ENCODE results near the gene ASB1.

DNA sequence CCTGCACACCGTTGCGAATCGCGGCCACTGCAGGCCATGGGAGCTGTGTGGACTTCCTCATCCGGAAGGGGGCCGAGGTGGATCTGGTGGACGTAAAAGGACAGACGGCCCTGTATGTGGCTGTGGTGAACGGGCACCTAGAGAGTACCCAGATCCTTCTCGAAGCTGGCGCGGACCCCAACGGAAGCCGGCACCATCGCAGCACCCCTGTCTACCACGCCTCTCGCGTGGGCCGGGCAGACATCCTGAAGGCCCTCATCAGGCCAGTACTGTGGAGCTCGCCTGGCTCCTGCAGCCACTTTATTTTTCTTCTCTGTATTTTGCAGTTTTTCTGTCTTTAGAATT is 9.0 kb downstream of the ASB1 start:
- TF ChIP-seq CTCF (IDR thresholded peaks at IDR 0.05; ENCODE audit: low read length) (no peak), EZH2 (IDR thresholded peaks at IDR 0.05; ENCODE audit: borderline replicate concordance, low read length) (no peak)

Data from OCI-LY1 (cell line).